Kidney tubule cell (primary cell): ENCODE data around the gene LLCFC1.

Experiments
- DNase-seq: peaks from one replicate; pipeline ENCODE4 v3.0.0-alpha.2; 2018; ENCODE audit warnings: low spot score

Gene LLCFC1

DNA sequence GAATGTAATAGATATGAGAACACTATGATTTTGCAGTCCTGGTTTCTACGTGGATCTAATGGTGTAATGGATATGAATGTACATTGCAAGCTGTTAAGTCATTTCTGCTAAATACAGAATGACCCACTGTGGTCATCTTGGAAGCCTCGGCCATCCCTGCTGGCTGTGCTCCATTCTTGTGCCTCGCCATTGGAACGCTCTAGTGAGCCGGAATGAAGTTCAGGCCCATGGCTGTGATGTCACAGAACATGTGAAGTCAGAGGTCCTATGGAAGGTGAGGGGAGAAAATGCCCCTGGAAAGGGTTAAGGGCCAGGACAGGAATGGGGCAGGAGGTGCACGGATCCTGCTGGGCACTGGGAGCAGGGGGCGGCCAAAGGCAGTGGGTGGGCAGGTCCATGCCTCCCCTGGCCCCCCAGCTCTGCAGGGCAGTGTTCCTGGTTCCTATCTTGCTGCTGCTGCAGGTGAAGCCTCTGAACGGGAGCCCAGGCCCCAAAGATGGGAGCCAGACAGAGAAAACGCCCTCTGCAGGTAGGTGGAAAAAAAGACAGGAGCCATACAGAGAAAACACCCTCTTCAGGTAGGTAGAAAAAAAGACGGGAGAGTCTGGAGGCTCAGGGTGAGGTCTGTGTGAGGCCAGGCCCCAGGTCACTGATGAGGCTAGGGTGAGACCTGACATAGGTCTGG, at the start of gene LLCFC1:
LLCFC1 (plus strand) TSS at position 259 of the 685 bp plus-strand sequence; CDS start at position 397, 138 bp downstream.
- DNase-seq = peak; percentile 3

DNA sequence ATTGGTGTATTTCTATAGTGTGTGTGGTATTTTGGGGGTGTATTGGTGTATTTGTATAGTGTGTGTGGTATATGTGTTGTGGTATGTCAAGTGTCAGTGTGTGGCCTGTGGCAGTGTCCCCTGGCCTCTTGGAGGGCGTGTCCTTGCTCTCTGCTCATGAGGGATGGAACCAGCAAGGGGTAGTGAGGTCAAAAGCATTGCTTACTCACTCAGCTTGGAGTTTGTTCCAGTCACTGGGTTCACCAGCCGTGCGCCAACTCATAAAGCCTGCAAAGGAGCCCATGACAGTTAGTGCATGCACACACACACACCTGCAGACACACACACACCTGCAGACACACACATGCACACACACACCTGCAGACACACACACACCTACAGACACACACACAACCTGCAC, 49.5 kb upstream of the LLCFC1 start:
- peak; percentile 67 for DNase-seq

DNA sequence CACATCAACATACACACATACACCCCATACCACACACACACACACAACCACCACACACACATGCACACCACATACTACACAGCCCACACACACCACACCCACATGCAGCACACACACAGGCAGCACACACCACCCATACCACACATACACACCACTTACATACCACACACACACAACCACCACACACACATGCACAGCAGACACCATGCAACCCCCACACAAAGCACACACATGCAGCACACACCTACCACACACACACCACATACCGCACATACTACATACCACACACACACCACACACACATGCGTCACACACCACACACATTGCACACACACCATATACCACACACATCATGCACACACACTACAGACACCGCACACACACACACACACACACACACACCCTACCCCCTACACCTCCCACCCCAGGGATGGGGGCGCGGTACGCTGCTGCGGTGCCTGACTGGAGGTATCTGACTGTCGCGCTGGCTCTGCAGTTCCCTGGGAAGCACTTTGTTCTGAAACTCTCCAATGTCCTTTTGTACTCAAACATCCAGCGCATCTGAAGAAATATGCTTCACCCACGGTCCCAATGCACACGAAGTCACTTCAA, 48.3 kb upstream of the LLCFC1 start:
- no peak for DNase-seq

DNA sequence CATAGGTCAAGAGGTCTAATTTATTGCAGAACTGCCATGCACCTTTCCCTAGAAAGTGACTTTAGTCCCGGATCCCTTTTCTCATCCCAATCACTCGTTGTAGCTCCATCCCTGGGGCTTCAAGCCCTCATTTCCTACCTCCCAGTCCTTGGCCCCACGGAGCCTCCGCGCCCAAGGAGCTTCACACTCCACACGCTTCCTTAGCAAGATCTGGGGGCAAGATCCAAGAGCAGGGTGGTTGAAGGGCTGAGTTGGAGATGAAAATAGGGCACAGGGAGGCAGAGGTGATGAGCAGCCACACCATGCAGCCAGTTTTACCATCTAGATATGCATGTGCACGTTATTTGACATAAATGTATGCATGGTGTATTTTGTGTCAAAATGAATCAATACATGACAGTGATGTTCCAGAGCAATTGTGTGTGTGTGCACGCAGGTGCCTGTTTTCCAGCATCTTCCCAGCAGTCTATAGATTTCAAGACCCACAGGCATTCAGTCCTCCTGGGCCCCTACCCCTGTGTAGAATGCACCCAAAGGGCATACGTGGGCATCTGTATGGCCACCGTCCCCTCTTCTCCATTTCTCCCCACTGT, 47.7 kb upstream of the LLCFC1 start:
- DNase-seq = no peak

- DNase-seq = no peak
These were observed 46.3 kb upstream of the LLCFC1 start for GRCh38 chr7:142892951-142893350.

DNA sequence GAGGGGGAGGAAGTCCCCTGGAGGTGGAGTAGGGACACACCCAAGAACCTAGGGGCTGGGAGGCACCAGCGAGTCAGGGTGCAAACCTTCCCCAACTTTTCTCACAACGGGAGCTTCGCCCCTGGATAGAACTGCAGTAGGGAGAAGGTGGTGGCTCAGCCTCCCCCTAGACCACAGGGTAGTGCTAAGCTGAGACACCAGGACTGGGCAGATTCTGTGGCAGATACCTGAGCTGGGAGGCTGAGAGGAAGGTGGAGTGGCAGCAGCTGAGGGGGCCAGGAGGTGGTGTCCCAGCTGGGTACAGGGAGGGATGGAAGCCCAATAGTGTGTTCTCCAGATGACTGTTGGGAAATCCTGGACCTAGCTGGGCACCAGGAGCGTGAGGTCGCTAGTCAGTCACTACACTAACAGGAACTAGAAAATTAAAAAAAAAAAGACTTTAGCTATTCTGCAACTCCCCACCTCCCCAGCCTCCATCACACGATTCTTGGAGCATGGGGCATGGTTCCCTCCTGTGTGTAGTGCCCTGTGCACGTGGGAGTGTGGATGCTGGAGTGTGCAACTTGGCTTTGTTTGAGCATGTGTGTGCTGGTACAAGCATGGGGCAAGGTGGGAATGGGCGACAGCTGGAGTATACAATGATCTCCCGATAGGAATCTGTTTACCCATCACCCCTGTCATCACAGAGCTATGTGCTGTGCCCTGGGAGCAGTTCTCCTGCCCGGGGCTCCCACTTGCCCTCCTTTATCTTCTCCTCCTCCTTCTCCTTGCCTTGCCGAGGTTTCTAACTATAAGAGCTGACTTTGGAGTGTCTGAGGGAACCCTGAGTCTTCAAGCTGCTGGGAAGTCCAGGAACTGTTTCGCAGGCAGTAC, 44.9 kb upstream of the LLCFC1 start:
- DNase-seq = no peak

- no peak for DNase-seq
These were observed 44.2 kb upstream of the LLCFC1 start for GRCh38 chr7:142894985-142895593.

DNA sequence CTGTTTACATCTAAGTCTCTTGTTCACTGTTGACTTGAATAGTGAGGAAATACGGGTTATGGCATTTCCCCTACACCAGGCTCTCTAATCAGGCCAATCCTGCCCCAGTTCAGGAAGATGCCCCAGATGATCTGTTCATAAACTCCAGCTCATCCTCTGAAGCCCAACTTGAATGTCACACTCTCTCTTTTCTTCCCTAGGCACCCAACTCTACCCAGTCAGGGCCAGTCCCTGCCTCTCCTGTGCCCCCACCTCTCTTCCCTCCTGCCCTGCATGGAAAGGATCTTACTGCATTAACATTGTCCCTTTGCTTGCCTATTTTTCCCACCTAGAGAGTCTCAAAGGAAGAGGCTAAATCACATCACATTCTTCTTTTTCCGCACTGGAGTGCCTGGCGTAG, 43.1 kb upstream of the LLCFC1 start:
- DNase-seq = no peak

- DNase-seq = no peak
These were observed 42.4 kb upstream of the LLCFC1 start for GRCh38 chr7:142896741-142897379.

- no peak for DNase-seq
These were observed 41.6 kb upstream of the LLCFC1 start for GRCh38 chr7:142897691-142898090.

DNA sequence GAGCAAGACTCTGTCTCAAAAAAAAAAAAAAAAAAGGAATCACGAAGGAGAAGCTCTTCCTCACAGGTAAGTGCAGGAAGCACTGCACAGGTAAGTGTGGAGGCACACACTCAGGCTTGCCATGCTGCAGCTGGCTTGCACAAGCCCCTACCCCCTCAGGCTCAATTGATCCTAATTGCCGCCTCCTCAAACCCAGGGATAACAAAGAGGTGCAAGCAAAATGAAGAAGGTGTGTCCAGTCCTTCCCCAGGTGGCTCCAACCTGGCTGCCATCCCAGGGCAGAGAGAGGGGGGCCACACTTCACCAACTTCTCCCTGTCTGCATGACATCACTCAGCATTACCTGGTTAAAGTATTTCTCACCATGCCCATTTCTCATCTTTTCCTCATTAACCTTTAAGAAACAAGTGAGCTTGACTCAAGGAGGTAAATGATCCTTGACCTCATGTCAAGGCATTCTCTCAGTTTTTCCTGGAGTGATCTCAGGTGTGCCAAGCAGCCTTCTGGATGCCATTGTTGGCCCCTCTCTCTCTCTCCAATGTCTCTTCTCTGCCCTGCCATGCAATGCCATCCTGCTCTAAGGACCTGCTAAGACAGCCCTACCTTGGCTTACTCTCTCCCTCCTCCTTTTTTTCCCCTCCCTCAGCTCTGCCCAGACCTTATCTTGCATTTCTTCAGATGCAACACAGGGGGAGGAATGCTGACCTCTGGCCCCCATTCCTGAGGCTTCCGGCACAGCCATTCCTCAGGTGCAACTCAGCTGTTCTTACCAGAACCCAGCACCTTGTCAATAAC, 40.7 kb upstream of the LLCFC1 start:
- DNase-seq = peak; percentile 75

GRCh38 chr7:142899661-142900060, 39.6 kb upstream of the LLCFC1 start:
- no peak for DNase-seq

DNA sequence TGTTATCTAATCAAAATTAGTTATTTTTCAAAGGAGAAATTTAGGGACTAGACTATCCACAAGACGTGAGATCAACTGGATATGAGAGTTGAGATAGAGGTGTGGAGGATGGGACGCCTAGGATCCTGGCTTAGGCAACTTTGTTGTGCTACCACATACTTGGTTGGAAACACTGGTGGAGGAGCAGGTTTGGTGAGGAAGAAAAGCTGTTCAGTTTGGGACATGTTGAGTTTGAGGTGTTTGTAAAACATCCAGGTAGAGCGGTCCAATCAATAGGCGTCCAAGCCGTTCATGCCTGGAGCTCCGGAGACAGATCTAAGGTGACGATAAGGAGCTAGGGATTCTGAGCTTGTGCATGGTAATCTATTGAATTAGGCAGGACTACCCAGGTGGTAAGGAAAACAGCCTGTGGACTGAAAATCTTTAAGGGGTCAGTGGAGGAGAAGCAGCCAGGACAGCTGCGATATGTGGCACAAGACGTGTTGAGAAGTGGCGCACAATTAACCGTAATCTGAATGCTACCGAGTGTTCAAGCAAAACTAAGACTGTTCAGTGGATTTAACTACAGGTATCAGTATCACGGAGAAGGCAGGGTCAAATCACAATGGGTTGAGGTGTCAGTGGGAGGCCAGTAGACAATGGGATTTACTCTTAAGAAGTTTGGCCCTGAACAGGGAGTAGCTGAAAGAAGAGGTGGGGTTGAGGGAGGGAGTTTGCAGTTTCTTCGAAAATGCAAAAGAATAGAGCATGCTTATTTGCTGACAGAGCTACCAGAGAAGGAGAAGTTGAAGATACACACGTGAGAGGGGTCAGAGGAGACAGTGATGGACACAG, 37.6 kb upstream of the LLCFC1 start:
- no peak for DNase-seq

- DNase-seq = no peak
These were observed 35.2 kb upstream of the LLCFC1 start for GRCh38 chr7:142904128-142904527.

- DNase-seq = no peak
These were observed 33.5 kb upstream of the LLCFC1 start for GRCh38 chr7:142905759-142906158.

GRCh38 chr7:142906643-142907042, 32.6 kb upstream of the LLCFC1 start:
- DNase-seq = no peak

GRCh38 chr7:142908290-142908689, 31.0 kb upstream of the LLCFC1 start:
- DNase-seq = no peak

- DNase-seq = peak; percentile 42
These were observed 30.1 kb upstream of the LLCFC1 start for GRCh38 chr7:142908921-142909890.

DNA sequence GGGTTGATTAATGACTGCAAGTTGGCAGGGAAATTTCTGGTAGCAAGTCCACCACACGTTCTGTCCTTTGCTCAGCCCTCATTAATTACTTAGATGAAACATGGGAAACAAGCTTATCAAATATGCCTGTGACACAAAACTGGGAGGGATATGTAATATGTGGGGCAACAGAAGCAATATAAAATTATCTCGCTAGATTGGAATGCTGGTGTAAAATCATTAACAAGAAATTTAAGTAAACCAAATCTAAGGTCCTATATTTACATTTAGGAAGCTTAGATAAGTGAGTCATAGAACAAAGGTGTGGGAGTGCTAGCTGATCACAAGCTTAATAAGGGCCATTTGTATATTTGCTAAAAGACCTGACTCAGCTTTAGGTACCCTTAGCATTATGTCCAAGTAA, 29.3 kb upstream of the LLCFC1 start:
- peak; percentile 32 for DNase-seq
